GM23338 (cell line): ENCODE data around the gene FAAP100. TPM values are rescaled to one million over a fixed set of nuclear protein-coding genes. Genes with fewer than 3 reads are reported as not detected.

ENCODE experiments used
- ATAC-seq: fragments of 200-7000 bp; cut with Tn5 transposase; 3 replicates; pipeline ENCODE4 v1.9.1; 2020
- DNase-seq: peaks from one replicate; pipeline ENCODE4 v3.0.0-alpha.2; 2015; ENCODE audit warnings: low spot score
- H2AFZ ChIP-seq: fragments of 200-600 bp; sonication (generic); 2 replicates; pipeline ENCODE4 v1.8.0; 2016; ENCODE audit warnings: antibody characterized with exemption, mild to moderate bottlenecking, moderate library complexity
- H3F3A ChIP-seq: fragments of 200-600 bp; sonication (generic); replicated peaks from 2 replicates; pipeline ENCODE4 v1.8.0; 2017; ENCODE audit warnings: antibody characterized with exemption, mixed run types, low read depth
- H3K27ac ChIP-seq: fragments of 200-600 bp; sonication (generic); 2 replicates; pipeline ENCODE4 v1.6.1; 2016; ENCODE audit warnings: low read depth
- H3K27me3 ChIP-seq: fragments of 200-600 bp; sonication (generic); 2 replicates; pipeline ENCODE4 v1.8.0; 2016; ENCODE audit warnings: mild to moderate bottlenecking, mixed run types, moderate library complexity; ENCODE audit not compliant: insufficient read depth
- H3K36me3 ChIP-seq: fragments of 200-600 bp; sonication (generic); 2 replicates; pipeline ENCODE4 v1.8.0; 2016; ENCODE audit warnings: mild to moderate bottlenecking; ENCODE audit not compliant: insufficient read depth
- H3K4me1 ChIP-seq: fragments of 200-600 bp; sonication (generic); 2 replicates; pipeline ENCODE4 v1.8.0; 2016; ENCODE audit warnings: mild to moderate bottlenecking, moderate library complexity; ENCODE audit not compliant: insufficient read depth
- H3K4me2 ChIP-seq: fragments of 200-600 bp; sonication (generic); 2 replicates; pipeline ENCODE4 v1.7.1; 2017; ENCODE audit warnings: mixed run types
- H3K4me3 ChIP-seq: fragments of 200-600 bp; sonication (generic); 2 replicates; pipeline ENCODE4 v1.6.1; 2016; ENCODE audit warnings: mixed run types
- H3K79me2 ChIP-seq: fragments of 200-600 bp; sonication (generic); replicated peaks from 2 replicates; pipeline ENCODE4 v1.8.0; 2017; ENCODE audit warnings: mild to moderate bottlenecking; ENCODE audit not compliant: insufficient read depth
- H3K9me2 ChIP-seq: fragments of 200-600 bp; sonication (generic); 2 replicates; pipeline ENCODE4 v1.8.0; 2017; ENCODE audit not compliant: insufficient read depth
- H4K20me1 ChIP-seq: fragments of 200-600 bp; sonication (generic); replicated peaks from 2 replicates; pipeline ENCODE4 v1.8.0; 2017; ENCODE audit warnings: mild to moderate bottlenecking; ENCODE audit not compliant: insufficient read depth
- H3K27ac Mint-ChIP-seq: 2 replicates; pipeline ENCODE4 v1.8.0; 2020; ENCODE audit warnings: inconsistent platforms, mild to moderate bottlenecking, moderate library complexity, mixed read lengths
- H3K27me3 Mint-ChIP-seq: 3 replicates; pipeline ENCODE4 v1.8.0; 2022; ENCODE audit warnings: low read depth, mild to moderate bottlenecking, moderate library complexity, mixed read lengths, inconsistent platforms; ENCODE audit not compliant: insufficient read depth, poor library complexity
- H3K36me3 Mint-ChIP-seq: 3 replicates; pipeline ENCODE4 v1.8.0; 2021; ENCODE audit warnings: low read depth, mild to moderate bottlenecking, inconsistent platforms, moderate library complexity, mixed read lengths
- H3K4me1 Mint-ChIP-seq: 3 replicates; pipeline ENCODE4 v1.8.0; 2020; ENCODE audit warnings: mild to moderate bottlenecking, inconsistent platforms, mixed read lengths
- H3K4me3 Mint-ChIP-seq: 3 replicates; pipeline ENCODE4 v1.8.0; 2021; ENCODE audit warnings: moderate library complexity, mild to moderate bottlenecking, inconsistent platforms, mixed read lengths
- H3K9me3 Mint-ChIP-seq: 3 replicates; pipeline ENCODE4 v1.8.0; 2020; ENCODE audit warnings: moderate library complexity, mild to moderate bottlenecking, inconsistent platforms, mixed read lengths
- CREB1 ChIP-seq: fragments of 250-450 bp; sonication (Bioruptor Pico); IDR thresholded peaks from 2 replicates; pipeline ENCODE4 v1.5.0; 2020; ENCODE audit warnings: low read depth, mild to moderate bottlenecking, moderate library complexity
- CTCF ChIP-seq, 2 experiments: fragments of 200-600 bp in 1 of 2; sonication (generic) in 1 of 2; conservative IDR thresholded peaks; 2 replicates each; pipeline versions ENCODE4 v1.5.1 to v1.6.1; 2016 to 2017; ENCODE audit warnings: antibody characterized with exemption in 2 of 2, low read depth in 2 of 2, mild to moderate bottlenecking in 2 of 2, moderate library complexity in 1 of 2
- EZH2 ChIP-seq: fragments of 200-600 bp; sonication (generic); IDR thresholded peaks from one replicate; pipeline ENCODE4 v1.8.0; 2017; ENCODE audit warnings: antibody characterized with exemption, mild to moderate bottlenecking, low read depth; ENCODE audit not compliant: unreplicated experiment
- EZH2phosphoT487 ChIP-seq: fragments of 200-600 bp; sonication (generic); IDR thresholded peaks from one replicate; pipeline ENCODE4 v1.8.1; 2018; ENCODE audit warnings: antibody characterized with exemption; ENCODE audit not compliant: unreplicated experiment
- JUNB ChIP-seq: IDR thresholded peaks from one replicate; pipeline ENCODE4 v1.6.1; 2016; ENCODE audit warnings: antibody characterized with exemption; ENCODE audit not compliant: unreplicated experiment
- POLR2AphosphoS5 ChIP-seq: IDR thresholded peaks from 2 replicates; pipeline ENCODE4 v1.6.1; 2016; ENCODE audit warnings: antibody characterized with exemption, low read depth
- STAT1 ChIP-seq: IDR thresholded peaks from one replicate; pipeline ENCODE4 v1.6.1; 2016; ENCODE audit warnings: antibody characterized with exemption; ENCODE audit not compliant: unreplicated experiment
- ZNF331 ChIP-seq: fragments of 250-450 bp; sonication (Bioruptor Pico); IDR thresholded peaks from 2 replicates; pipeline ENCODE4 v1.5.0; 2020; ENCODE audit warnings: low read depth, mild to moderate bottlenecking, moderate library complexity
- polyA plus RNA-seq: library from polyadenylated mRNA; unstranded; fragments of >200 nt; fragmentation: Nextera tagmentation; extraction: Ambion mirVana; gene quantifications from 2 replicates; pipeline ENCODE4 v1.2.1, GENCODE V29; 2016
- total RNA-seq: library from RNA; depleted of rRNA; stranded (reverse); fragments of >200 nt; shearing (Covaris generic); gene quantifications from 2 replicates; pipeline ENCODE4 v1.2.3, GENCODE V29; 2014
- TF ChIP-seq, protein P1 (sequence below): IDR thresholded peaks from one replicate; pipeline ENCODE4 v1.6.1; 2018; ENCODE audit warnings: antibody characterized with exemption; ENCODE audit not compliant: unreplicated experiment

Gene FAAP100
- total and polyA plus RNA-seq, 2 experiments from 2014 or later = 16.0 to 50.5 TPM

DNA sequence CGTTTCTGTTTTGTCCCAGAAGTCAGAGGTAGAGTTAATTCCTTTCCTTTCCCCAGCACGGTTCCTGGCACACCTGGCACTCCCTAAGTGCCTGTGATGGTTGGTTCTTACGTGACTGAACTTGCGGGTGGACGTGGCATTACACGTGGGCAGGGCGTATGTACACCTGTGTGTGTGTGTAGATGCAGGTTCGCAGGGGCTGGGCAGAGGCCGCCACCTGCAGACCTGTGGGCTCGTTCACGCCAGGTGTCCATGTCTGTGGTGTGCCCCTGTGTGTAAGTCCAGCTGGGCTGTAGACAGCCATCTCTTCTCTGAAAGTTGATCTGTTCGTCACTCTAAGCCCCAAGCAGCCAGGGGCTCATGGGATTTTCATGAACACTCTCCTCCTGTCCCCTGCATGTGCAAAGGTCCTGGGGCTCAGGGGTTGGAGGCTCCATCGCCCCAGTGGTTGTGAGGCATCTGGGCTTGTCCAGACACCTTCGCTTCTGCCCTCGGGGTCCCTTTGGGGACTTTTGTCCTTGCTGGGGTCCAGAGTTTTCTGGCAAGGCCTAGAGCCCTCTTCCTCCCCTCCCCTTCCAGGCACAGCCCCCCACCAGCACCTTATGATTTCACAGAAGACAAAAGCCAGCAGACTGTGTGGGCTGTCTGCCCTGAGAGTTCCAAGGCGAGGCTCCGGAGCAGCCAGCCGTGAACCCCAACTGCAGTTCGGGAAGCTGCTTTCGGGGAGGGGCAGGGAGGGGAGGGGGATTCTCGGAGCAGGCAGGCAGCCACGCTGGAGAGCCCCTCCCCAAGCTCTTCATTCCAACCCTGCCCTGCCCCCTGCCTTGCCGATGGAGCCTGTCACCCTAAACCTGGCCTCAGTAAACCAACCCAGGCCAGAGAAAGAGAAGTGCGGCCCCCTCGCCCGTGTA, 29.4 kb downstream of the FAAP100 start:
- peaks cover 11% of the 10 kb centered on the region for H3K4me1 Mint-ChIP-seq
- Histone ChIP-seq H3K4me1 (peaks cover 11% of the 10 kb centered on the region), H4K20me1 (no peaks in the 10 kb centered on the region), H3K4me2 (peak overlapping the region; percentile 65; the same call in 1 of the 2 replicates), H3K36me3 (no peaks in the 10 kb centered on the region), H3F3A (peaks cover 9% of the 10 kb centered on the region; the same call in 1 of the 2 replicates), H3K27ac (no peak overlapping the region), H3K9me2 (no peaks in the 10 kb centered on the region), H3K79me2 (no peaks in the 10 kb centered on the region), H3K27me3 (peaks cover 46% of the 10 kb centered on the region), H3K4me3 (0 out of 2 replicates have a peak overlapping the region, but pooled peaks have one; percentile 26), H2AFZ (no peak overlapping the region)
- peak overlapping the region; percentile 24; the same call in 1 of the 3 replicates for H3K4me3 Mint-ChIP-seq
- DNase-seq (peak; percentile 92), ATAC-seq (peak; percentile 52)
- H3K27me3 Mint-ChIP-seq = peaks cover 46% of the 10 kb centered on the region
- H3K9me3 Mint-ChIP-seq = no peaks in the 10 kb centered on the region; the same call in 1 of the 3 replicates
- no peaks in the 10 kb centered on the region; the same call in 2 of the 3 replicates for H3K36me3 Mint-ChIP-seq
- no peak overlapping the region for H3K27ac Mint-ChIP-seq
- peak; percentile 48 to 61 for TF ChIP-seq CTCF (conservative IDR thresholded peaks at IDR 0.05; ENCODE audit: low read depth in 2 of 2)
- TF ChIP-seq, protein P1, sequence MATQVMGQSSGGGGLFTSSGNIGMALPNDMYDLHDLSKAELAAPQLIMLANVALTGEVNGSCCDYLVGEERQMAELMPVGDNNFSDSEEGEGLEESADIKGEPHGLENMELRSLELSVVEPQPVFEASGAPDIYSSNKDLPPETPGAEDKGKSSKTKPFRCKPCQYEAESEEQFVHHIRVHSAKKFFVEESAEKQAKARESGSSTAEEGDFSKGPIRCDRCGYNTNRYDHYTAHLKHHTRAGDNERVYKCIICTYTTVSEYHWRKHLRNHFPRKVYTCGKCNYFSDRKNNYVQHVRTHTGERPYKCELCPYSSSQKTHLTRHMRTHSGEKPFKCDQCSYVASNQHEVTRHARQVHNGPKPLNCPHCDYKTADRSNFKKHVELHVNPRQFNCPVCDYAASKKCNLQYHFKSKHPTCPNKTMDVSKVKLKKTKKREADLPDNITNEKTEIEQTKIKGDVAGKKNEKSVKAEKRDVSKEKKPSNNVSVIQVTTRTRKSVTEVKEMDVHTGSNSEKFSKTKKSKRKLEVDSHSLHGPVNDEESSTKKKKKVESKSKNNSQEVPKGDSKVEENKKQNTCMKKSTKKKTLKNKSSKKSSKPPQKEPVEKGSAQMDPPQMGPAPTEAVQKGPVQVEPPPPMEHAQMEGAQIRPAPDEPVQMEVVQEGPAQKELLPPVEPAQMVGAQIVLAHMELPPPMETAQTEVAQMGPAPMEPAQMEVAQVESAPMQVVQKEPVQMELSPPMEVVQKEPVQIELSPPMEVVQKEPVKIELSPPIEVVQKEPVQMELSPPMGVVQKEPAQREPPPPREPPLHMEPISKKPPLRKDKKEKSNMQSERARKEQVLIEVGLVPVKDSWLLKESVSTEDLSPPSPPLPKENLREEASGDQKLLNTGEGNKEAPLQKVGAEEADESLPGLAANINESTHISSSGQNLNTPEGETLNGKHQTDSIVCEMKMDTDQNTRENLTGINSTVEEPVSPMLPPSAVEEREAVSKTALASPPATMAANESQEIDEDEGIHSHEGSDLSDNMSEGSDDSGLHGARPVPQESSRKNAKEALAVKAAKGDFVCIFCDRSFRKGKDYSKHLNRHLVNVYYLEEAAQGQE = no peak

- H3K4me3 ChIP-seq = peak overlapping the region; percentile 65
- H3K79me2 ChIP-seq = peaks cover 16% of the 10 kb centered on the region
- H3K4me3 Mint-ChIP-seq = peak overlapping the region; percentile 50
- peaks cover 59% of the 10 kb centered on the region for H3K27me3 Mint-ChIP-seq
- H3F3A ChIP-seq = peaks cover 12% of the 10 kb centered on the region; the same call in 1 of the 2 replicates
- peaks cover 7% of the 10 kb centered on the region; the same call in 1 of the 2 replicates for H4K20me1 ChIP-seq
- H3K27ac ChIP-seq = no peak overlapping the region
- peaks cover 46% of the 10 kb centered on the region for H3K27me3 ChIP-seq
- H3K9me2 ChIP-seq = no peaks in the 10 kb centered on the region
- DNase-seq (no peak), ATAC-seq (peak; percentile 7)
- H3K9me3 Mint-ChIP-seq = no peaks in the 10 kb centered on the region; the same call in 1 of the 3 replicates
- peaks cover 22% of the 10 kb centered on the region for H3K4me1 ChIP-seq
- peak overlapping the region; percentile 84 for H3K4me2 ChIP-seq
- no peaks in the 10 kb centered on the region for H3K36me3 ChIP-seq
- H2AFZ ChIP-seq = no peak overlapping the region
- peaks cover 18% of the 10 kb centered on the region for H3K4me1 Mint-ChIP-seq
- no peak overlapping the region for H3K27ac Mint-ChIP-seq
- H3K36me3 Mint-ChIP-seq = no peaks in the 10 kb centered on the region; the same call in 2 of the 3 replicates
- TF ChIP-seq CTCF (conservative IDR thresholded peaks at IDR 0.05; ENCODE audit: low read depth in 2 of 2) (no peak), POLR2AphosphoS5 (no peak), EZH2phosphoT487 (no peak), STAT1 (no peak), EZH2 (no peak), JUNB (no peak), CREB1 (CRISPR knock-in tag) (no peak), ZNF331 (CRISPR knock-in tag) (no peak)
These were observed 31.9 kb downstream of the FAAP100 start for GRCh38 chr17:81520021-81520901.
